SU-DHL-6 (cell line): Measurements from ENCODE around the gene GTF3C1.

ENCODE experiments used
- CTCF ChIP-seq: fragments of 200-600 bp; sonication (generic); IDR thresholded peaks from one replicate; pipeline ENCODE4 v1.5.1; 2017; ENCODE audit warnings: antibody characterized with exemption, mild to moderate bottlenecking, low read length, moderate library complexity; ENCODE audit not compliant: insufficient read depth, poor library complexity, severe bottlenecking
- EZH2phosphoT487 ChIP-seq: fragments of 200-600 bp; sonication (generic), shearing (Covaris generic); conservative IDR thresholded peaks from 2 replicates; pipeline ENCODE4 v1.6.1; 2018; ENCODE audit warnings: mild to moderate bottlenecking, antibody characterized with exemption, low read length, moderate library complexity, mixed read lengths

- TF ChIP-seq CTCF (no peak), EZH2phosphoT487 (no peak)
Observed at GRCh38 chr16:27481282-27481934, 68.3 kb downstream of the GTF3C1 start.
